Measurements from ENCODE around the gene RAC3.

Gene RAC3

GRCh38 chr17:82077617-82078358, 46.3 kb downstream of the RAC3 start:
- peak in 1 of 2 experiments; percentile 48 for DNase-seq (ENCODE audit: low read depth in 1 of 2, low spot score in 1 of 2)
- TF ChIP-seq JUND (IDR thresholded peaks at IDR 0.05; ENCODE audit: low read depth) = no peak
- in situ Hi-C loops (cut with HindIII; ENCODE audit: low pct_unique_long_range_greater_than_20kb, low sequenced_read_pairs) = no loop called here

DNA sequence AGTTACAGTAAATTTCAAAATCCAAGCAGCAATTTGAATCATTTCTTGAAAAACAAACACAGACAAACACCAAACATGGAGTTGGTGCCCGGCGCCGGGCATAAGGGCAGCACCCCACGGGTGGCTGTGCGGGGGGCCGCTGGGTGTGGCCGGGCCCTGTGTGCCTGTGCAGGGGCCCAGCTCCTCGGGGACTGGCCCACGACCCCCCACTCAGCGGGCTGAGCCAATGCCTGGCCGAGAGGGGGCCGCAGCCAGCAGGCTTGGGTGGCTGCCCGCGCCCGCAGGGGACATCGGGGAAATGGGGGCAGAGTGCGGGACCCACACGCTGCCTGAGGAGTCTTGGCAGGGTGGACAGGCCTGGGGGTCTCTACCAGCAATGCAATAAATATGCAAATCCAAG, 47.0 kb downstream of the RAC3 start:
- DNase-seq (ENCODE audit: low read depth in 1 of 2, low spot score in 1 of 2) = no peak
- in situ Hi-C loops (cut with HindIII; ENCODE audit: low pct_unique_long_range_greater_than_20kb, low sequenced_read_pairs) = no loop called here
- TF ChIP-seq JUND (IDR thresholded peaks at IDR 0.05; ENCODE audit: low read depth) = no peak

GRCh38 chr17:82079001-82079677, 47.7 kb downstream of the RAC3 start:
- TF ChIP-seq JUND (IDR thresholded peaks at IDR 0.05; ENCODE audit: low read depth) = no peak
- in situ Hi-C loops (cut with HindIII; ENCODE audit: low pct_unique_long_range_greater_than_20kb, low sequenced_read_pairs) = no loop called here
- DNase-seq (ENCODE audit: low read depth in 1 of 2, low spot score in 1 of 2) = no peak

DNA sequence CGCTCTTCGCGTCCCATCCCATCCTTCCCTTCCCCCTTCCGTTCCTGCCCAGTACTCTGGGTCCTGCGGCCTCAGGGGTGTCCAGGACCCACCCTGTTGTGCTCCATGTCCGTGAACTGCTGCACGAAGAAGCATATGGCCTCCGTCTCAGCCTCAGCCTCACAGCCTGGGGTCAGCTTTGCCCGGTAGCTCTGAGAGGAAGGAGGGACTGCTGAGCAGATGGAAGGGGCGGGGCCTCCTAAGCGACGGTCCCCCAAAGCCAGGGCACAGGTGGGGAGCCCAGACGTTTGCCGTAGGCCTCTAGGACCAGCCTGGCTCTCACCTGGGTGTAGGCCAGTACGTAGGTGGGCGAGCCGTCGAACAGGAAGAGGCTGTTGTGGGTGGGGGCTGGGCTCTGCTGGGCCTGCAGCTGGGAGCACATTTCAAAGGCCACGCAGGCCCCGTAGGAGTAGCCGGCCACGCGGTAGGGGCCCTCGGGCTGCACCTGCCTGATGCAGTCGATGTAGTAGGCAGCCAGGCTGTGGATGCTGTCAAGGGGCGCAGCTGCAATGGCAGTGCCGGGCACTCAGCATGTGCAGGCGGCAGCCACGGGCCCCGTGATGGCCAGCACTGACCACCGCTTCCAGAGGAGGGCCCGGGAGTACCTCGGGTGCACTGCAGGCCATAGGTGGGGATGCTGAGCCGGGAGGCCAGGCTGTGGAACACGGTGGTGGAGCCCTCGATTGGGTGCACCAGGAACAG, 48.7 kb downstream of the RAC3 start:
- TF ChIP-seq JUND (IDR thresholded peaks at IDR 0.05; ENCODE audit: low read depth) = no peak
- in situ Hi-C loops (cut with HindIII; ENCODE audit: low pct_unique_long_range_greater_than_20kb, low sequenced_read_pairs) = no loop called here
- DNase-seq (ENCODE audit: low read depth in 1 of 2, low spot score in 1 of 2) = no peak

DNA sequence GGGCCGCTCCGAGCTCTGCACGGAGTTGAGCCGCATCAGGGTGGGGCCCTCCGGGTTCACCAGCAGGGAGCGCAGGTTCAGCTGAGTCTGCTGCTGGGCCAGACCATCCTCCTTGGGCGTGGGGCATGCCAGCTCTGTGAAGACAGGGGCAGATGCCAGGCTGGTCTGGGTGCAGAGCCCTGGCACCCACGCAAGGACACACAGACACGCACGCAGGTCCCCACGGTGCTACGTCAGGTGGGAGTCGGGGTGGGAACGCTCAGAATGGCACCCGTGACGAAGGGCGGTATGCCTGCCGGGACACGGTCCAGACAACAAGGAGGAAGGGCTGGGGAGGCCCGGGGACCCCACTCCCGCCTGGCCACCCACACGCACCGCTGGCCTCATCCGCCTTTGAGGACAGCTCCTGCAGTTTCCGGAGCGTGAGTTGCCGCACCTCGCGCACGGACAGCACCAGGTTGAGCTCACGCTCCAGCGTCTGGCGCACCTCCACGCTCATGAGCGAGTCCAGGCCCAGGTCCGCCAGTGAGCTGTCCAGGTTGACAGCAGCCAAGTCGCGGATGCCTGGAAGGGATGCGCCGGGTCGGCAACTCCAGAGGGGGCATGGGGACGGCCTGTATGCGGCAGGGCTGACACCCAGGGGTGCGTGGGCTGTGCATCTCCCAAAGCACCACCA, 49.4 kb downstream of the RAC3 start:
- DNase-seq (ENCODE audit: low read depth in 1 of 2, low spot score in 1 of 2) = no peak
- in situ Hi-C loops (cut with HindIII; ENCODE audit: low pct_unique_long_range_greater_than_20kb, low sequenced_read_pairs) = no loop called here
- no peak for TF ChIP-seq JUND (IDR thresholded peaks at IDR 0.05; ENCODE audit: low read depth)

DNA sequence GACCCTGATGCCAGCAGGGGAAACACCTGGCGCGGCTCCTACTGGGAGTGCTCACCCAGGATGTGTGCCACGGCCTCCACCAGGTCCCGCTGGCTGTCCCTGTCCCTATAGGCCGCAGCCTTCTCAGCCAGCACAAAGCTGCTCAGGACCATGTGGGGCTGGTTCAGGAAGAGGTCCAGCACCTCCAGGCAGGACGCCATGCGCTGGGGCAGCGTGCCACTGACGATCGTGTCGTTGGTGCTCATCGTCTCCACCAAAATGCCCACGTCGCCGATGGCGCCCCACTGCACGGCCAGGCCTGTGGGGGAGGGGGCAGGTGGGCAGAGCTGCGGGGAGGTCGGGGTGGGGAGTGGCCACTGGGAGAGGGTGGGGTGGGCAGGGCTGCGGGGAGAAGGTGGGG, 50.1 kb downstream of the RAC3 start:
- no peak for TF ChIP-seq JUND (IDR thresholded peaks at IDR 0.05; ENCODE audit: low read depth)
- DNase-seq (ENCODE audit: low read depth in 1 of 2, low spot score in 1 of 2) = no peak
- in situ Hi-C loops (cut with HindIII; ENCODE audit: low pct_unique_long_range_greater_than_20kb, low sequenced_read_pairs) = no loop called here

DNA sequence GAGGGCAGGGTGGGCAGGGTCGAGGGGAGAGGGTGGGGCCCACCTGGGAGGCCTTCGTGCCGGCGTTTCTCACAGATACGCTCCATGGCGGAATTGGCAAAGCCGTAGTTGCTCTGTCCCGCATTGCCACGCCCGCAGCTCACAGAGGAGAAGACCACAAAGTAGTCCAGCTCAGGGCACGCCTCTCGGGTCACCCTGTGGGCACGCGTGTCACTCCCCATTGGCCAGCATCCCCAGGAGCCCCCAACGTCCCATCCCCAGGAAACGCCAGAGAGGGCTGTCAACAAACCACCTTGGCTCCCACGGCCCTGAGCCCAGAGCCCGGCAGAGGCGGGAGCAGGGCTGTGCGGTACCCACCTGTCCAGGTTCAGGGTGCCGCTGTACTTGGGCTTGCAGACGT, 50.5 kb downstream of the RAC3 start:
- TF ChIP-seq JUND (IDR thresholded peaks at IDR 0.05; ENCODE audit: low read depth) = no peak
- in situ Hi-C loops (cut with HindIII; ENCODE audit: low pct_unique_long_range_greater_than_20kb, low sequenced_read_pairs) = no loop called here
- no peak for DNase-seq (ENCODE audit: low read depth in 1 of 2, low spot score in 1 of 2)

- no peak for TF ChIP-seq JUND (IDR thresholded peaks at IDR 0.05; ENCODE audit: low read depth)
- no peak for DNase-seq (ENCODE audit: low read depth in 1 of 2, low spot score in 1 of 2)
- in situ Hi-C loops (cut with HindIII; ENCODE audit: low pct_unique_long_range_greater_than_20kb, low sequenced_read_pairs) = no loop called here
Observed at GRCh38 chr17:82082456-82082855, 51.0 kb downstream of the RAC3 start.

DNA sequence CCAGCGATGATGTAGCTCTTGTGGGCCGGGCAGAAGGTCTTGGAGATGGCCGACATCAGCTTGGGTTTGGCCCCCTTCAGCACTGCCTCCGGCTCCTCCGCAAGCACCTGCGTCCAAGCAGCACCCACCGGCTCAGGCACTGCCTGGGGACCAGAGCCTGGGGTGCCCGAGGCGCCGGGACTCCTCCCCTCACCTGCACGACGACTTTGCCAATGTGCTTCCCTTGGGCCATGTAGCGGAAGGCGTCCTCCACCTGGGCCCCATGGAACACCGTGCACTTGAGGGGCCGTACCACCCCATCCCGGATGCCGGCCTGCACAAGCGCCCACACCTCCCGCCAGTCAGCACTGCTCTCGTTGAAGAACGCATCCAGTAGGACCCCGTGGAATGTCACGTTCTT, 51.5 kb downstream of the RAC3 start:
- no peak for TF ChIP-seq JUND (IDR thresholded peaks at IDR 0.05; ENCODE audit: low read depth)
- in situ Hi-C loops (cut with HindIII; ENCODE audit: low pct_unique_long_range_greater_than_20kb, low sequenced_read_pairs) = no loop called here
- DNase-seq (ENCODE audit: low read depth in 1 of 2, low spot score in 1 of 2) = no peak

All from T47D (cell line).